Stimulated activated CD4-positive, alpha-beta T cell treated with anti-CD3 and anti-CD28 coated beads, Interleukin-1b, Interleukin-23, amount 100 ng/mL, for 4 hours (primary cell): ENCODE results near the gene MAP7D2.

ENCODE experiments used
- DNase-seq, 2 donors: peaks; one replicate each; pipeline ENCODE4 v3.0.0-alpha.2; 2020; ENCODE audit warnings: low read depth in 2 of 2

Gene MAP7D2

DNA sequence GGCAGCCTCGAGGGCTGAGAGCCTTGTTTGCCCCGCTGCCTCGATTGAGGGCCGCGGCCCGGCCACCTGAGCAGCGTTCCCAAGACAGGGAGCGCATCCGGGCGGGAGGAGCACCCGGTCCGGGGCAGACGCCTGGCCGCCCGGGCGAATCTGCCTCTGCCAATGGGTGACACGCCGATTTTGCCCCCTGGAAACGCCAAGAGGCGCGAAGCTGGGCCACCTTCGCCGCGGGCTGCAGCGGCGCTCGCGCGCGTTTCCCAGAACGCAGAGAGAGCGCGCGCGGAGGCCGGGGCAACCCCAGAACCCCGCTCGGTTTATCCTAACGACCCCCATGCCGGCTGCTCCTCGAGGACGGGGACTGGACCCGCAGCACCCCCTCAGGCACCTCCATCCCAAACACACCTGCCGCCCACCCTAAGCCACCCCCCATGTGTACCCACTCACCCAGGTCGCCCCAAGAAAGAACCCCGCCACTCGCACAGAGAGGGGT, 575 bp downstream of the MAP7D2 start:
- no peak for DNase-seq

DNA sequence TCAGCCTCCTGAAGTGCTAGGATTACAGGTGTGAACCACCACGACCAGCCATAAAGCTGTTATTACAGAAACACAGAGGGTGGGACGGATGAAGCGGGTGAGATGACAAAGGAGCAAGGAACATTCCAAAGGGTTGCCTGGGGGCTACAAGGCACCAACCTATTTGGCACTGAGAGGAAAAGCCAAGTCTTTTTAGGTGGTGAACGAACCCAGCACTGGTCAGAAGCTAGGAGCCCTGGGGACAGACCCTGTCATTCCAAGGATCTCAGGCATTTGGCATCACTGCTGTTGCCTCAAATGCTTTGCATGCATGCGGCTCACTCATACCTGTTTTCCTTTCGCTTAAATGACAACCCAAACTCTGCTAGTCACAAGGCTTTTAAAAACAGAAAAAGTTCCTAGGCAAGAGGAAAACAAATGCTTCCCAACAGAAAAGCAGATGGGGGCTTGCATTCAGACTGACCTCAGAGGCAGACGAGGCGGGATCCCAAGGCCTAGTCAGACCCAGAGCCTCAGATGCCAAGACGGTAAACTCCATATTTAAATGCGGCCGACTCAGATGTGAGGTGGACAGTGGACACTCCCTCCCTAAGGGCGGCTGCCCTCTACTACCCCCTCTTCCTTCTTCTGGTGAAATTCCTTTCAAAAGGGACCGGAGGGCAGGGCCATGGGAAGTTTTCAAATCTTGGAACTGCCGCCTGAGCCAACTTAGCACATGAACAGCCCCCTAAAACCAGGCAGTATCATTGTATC, 4.5 kb downstream of the MAP7D2 start:
- no peak for DNase-seq

DNA sequence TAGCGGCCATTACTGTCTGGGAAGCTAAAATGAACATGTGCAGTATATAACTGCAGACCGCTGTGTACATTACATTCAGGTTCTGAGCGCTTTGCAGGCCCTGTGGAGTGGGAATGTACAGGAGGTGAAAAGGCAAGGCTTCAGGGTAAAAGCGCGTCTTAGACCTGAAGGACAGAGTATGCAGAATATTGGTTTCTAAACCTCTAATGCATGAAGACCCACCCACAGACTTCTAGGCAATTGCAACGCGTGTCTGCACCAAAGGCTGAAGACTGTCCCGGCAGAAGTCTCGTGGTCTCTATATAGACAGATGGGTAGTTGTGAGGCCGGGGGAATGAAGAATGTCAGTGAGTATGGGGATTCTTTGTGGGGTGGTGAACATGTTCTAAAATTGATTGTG, 5.4 kb downstream of the MAP7D2 start:
- DNase-seq, result no peak

DNA sequence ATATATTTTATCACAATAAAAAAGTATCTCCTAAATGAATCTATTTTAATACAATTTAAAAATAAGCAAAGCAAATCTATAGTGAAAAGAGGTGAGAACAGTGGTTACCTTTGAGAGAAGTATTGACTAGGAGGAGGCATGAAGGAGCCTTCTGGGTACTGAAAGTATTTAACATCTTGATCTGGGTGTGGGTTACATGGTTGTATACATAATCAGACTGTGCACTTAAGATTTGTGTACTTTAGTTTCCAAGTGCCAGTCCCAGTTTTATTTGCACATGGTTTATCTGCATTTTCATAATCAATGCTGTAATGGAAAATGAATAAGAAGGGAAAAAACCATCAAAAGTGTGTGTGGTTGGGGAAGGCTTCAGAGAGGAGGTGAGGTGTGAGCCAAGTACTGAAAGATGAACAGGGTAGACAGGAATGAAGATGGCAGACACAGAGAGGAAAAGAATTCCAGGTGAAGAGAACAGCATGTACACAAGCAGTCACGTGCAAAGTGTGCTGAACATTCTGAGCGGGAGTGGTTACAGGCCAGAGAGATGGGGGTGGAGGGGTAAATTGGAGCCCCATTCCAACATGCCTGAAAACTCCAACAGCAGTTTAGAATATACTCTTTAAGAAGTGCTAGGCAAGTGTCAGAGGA, 14.6 kb downstream of the MAP7D2 start:
- no peak for DNase-seq

DNA sequence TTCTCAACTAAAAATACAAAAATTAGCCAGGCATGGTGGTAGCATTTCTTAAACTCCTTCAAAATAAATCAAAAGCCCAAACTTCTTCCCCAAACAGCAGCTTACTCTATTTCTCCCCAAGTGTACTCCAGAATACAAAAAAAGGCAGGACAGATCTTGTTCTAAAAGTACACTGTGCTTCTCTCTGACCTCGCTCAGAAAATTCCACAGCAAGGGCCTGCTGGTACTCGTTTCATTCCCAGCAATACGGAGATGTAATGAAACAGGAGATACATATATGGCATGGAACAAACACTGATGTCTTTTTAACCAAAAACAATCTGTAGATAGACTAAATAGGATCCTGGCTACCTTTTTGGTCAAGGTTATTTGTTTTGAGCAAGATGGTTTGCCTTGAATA, 25.2 kb downstream of the MAP7D2 start:
- no peak for DNase-seq

DNA sequence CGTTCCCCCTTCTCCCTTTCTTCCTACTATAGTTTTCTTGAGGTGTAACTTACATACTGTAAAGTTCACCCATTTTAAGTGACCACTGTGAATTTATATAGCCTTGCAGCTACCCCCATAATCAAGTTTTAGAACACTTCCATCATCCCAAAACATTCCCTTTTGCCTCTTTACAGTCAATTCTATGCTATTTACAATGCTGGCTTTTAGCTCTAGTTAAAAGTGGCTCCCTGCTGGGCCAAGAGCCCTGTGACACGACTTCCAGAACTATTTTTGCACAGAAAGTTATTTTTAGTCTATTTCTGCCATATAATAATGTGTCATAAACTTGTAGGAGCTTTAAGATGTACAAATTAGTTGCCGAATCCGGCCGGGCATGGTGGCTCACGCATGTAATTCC, 26.9 kb downstream of the MAP7D2 start:
- no peak for DNase-seq

DNA sequence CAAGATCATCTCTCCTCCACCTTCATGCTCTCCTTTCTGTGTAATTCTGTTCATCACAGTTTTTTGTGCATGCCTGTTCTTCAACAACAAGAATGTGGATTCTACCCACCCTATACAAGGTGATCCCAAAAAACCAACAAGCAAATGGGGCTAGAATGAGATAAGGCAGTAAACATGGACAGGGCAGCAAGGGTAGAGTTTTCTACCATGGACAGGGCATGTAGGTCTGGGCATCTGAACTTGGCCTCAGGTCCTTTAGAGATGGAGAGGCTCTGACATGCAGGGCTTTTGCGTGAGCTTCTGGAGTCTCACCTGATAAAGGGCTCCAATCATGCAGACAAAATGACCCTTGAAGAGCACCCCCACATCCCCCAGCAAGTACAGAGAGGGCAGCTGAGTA, 36.4 kb downstream of the MAP7D2 start:
- no peak for DNase-seq

DNA sequence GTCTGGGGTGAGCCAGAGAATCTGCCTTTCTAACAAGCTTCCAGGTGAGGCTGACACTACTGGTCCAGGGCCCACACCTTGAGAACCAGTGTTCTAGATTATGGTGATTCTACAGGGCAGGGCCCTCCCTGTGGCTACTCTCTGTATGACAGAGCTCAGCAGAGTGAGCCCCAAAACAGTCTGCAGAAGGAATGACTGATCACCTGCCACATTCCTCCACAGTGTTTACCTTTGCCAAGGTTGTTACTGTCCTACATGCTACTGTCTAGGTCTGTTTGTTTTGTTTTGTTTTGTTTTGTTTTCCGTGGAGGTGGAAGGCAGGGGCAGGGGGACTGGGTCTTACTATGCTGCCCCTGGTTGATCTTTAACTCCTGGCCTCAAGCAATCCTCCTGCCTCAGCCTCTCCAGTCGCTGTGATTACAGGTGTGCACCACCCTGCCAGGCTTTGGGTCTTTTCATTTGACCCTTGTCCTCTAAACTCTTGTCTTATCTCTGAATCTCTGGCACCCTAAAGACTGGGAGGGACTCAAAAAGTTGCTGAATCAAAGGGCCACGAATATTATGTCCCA, 45.1 kb downstream of the MAP7D2 start:
- DNase-seq, result no peak

DNA sequence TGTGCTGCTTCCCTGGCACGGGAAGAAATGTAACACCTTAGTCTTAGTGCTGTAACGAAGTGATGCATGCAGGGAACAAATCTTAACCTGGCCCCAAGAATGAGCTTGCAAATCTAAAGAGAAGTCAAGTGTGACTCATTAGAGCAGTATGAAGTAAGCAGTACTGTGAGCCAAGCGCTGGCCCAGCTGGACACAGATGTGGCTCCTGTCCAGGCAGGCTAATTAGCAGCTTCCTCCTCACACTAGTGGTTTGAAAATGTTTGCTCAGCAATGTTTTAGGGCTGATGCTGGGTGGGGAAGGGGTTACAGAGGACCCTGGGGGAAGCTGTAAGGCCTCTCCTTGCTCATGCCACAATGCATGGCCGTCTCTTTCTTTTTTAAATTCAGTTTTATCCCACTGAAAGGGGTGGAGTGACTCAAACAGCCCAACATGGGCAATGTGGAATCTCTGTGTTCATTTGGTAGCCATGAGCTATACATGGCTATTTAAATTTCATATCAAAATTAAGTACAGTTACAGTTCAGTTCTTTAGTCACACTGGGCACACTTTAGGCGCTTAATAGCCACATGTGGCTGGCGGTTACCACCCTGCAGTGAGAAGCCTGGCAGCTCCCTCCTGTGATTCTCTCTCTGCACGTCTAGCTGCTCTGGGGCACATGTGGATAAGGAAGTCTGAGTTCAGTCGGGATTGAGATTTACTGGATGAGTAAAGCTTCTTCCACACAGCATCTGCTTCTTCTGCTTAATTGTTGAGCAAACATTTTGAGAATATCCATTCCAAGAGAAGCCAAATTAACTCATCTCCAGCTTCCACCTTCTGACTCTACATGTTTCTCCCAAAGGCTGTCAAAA, 48.8 kb downstream of the MAP7D2 start:
- DNase-seq, result no peak

DNA sequence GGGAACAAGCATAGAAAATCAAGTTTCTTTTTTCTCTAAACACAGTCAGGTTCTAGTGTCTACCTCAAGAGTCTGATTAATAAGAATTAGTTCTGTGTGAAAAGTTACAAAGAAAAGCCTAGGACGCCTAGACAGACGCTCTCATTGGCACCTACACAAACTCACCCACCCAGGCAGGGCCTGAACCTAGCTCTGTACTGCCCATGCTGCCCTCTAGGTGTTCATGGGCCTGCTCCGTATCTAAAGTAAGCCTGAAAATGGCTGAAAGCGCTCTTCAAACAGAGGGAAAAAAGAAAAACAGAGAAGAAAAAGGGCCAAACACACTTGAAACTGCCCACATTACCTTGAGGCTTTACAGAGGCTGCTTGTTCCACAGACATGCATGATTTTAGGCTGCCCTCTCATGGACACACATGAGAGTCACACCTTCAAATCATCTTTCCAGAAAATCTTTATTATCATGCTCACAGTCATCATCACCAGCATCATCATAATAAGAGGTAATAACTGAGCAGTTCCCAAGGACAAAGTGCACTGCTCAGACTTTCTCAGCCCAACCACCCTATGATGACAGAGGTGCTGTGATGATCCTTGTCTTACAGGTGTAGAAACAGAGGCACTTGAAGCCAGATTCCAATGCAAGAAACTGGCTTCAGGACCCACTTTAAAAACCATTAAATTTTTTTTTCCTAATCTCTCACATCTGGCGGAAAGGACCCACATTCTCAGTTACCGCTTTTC, 49.6 kb downstream of the MAP7D2 start:
- DNase-seq, result peak in 1 of 2 donors; percentile 1

DNA sequence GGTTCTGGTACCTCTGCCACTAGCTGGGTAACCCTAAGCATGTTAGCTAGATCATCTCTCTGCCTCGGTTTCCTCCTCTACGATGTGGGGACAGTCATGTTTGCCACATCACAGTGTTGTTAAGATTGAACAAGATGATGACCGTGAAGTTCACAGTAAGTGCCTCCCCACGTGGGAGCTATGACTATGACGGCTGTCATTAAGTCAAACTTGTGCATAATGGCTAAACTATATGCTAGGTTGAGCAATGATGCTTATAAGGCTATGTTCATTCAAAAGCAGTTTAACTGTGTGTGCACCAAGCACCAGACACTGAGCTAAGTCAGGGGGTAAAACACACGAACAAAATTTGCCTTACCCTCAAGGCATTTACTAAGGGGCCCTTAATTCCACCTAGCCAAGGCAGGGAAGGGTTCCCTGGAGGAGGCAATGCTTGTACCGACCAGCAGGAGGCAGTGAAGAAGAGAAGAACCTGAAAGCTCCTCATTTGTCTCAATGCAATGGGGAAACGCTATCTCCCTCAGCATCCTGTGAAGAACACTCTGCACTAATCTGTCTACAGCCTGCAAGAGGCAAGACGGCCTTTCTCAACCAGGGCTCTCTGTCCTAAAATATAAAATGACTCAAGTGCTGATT, 52.9 kb downstream of the MAP7D2 start:
- DNase-seq, result no peak

DNA sequence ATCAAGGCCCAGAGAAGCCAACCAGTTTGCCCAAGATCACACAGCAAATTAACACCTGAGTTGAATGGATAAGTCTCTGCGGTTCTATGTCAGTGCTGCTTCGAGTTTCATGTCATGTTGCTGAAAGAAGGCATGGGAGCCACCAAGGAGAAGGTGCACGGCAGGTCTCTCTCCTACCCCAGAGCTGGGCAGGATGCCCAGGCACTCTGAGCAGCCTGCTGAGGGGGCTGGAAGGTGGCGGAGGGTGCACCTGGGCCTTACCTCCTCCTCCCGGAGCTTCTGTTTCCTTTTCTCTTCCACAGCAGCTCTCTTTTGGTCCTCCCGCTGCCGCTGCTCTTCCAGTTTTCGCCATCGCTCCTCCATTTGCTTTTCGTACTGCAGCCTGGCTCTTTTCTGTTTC, 53.6 kb downstream of the MAP7D2 start:
- DNase-seq, result no peak

DNA sequence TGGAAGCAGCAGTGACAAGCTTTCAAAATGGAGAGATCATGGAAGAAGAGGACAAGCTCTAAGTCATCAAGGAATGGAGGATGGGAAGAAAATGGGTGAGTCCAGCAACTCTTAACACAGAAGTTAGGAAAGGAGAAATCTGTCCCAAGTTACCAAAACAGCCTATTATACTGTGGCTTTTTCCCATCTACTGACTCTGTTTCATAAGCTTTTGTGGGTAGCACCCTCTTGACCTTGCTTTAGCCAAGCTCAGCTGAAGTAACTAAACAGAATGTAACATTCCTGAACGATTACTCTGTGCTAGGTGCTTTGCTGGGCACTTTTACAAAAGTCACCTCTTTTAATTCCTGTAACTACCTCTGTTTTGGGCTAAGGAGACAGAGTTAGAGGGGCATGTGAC, 54.9 kb downstream of the MAP7D2 start:
- no peak for DNase-seq

DNA sequence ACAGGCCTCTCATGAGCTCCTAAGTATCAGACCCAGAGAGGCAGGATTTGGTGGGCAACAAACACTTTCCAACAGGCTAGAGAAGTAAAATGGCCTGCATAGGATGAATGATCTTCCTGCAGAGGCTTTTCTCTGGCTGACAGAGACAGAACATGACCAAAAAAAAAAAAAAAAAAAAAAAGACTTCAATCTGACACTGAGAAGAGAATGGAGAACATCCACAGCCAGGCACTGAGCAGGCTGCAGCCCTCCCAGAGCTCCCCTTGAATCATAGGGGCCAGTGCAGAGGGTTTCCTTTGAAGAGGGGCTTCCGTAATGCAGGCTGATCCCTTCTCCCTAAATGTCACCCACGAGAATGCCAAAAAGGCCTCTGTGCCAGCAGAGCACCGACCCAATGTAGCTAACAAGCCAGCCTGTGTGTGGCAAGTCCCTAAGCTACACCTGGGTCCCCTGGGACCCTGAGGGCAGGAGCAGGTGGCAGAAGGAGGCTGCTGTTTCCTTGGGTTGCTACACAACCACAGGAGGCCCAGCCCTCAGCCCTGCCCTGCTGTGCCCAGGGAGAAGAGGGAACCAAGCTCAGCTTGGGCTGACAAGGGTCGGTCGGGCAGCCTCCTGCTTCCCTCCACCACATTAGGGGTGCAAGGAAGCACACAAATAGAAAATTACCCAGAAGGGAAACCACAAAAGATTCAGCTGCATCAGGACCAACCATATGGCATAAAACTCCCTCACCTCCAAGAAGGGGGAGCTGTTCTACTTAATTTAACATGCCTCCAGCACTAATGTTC, 55.6 kb downstream of the MAP7D2 start:
- no peak for DNase-seq

DNA sequence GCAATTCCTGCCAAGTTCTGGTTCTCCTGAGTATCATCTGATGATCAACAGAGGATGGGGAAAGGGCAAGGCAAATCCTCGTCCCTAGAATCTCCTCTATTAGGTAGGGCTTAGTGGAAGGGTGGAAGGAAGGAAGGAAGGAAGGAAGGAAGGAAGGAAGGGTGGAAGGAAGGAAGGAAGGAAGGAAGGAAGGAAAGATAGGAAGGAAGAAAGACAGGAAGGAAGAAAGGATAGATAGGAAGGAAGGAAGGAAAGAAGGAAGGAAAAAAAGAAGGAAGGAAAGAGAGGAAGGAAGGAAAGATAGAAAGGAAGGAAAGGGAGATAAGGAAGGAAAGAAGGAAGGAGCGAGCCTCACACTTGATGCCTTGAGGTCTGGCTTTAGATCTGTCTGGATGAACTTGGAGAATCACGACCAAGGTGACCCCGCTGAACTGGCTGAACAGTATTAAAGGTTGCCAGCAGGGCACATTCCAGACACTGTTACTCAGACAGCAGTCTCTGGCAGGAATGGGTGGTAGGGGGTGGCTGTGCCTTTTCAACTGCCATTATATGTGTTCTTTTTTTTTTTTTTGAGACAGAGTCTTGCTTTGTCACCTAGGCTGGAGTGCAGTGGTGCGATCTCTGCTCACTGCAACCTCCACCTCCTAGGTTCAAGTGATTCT, 57.1 kb downstream of the MAP7D2 start:
- DNase-seq, result no peak

DNA sequence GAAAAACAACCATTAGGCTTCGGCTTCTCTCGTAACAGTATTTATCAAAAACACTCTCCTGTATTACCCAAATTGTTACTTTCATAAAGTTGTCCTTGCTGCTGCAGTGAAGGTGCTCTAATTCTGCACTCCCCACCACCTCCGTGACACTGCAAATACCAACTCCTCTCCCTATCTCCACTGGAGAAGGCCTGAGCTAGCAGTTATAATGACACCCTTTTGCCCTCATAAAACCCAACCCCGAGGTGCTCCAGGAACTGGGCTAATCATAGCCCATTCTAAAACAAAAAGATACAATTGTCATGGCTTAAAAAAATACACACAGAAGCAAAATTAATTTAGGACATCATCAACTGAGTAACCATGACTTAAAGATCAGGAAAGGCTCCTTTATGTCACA, 59.2 kb downstream of the MAP7D2 start:
- DNase-seq, result no peak

DNA sequence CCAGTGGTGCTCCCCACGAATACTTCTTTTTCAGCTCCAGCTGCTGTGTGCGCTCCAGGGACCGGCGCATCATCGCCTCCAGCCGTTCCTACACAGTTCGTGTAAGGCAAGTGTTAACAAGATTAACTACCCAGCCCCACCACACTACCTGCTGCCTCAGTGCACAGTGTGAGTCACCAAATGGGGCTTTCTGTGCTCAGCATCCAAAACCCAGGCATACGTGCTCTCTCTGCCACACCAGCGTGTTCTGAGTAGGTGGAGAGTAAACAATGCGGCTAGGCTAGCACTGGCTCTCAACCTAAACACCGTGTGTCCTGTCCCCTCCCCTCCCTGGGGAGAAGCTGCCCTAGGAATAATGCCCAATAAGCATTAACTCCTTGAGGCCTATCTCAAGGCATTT, 60.0 kb downstream of the MAP7D2 start:
- DNase-seq, result no peak

DNA sequence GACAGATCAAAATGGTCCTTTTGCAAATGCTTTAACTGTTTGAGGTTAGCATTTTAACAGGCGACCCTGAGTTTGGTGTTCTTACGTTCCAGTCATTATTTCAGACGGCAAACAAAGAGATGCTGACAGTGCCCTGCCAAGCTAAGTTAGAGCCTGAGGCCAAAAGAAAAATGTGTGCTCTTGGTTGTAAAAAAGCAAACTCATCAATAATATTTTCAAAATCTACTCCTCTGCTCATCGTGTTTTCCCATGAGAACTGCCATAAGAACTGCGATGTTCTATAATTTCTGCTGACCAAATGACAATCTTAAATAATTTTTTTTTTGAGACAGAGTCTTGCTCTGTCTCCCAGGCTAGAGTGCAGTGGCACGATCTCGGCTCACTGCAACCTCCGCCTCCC, 63.2 kb downstream of the MAP7D2 start:
- no peak for DNase-seq

DNA sequence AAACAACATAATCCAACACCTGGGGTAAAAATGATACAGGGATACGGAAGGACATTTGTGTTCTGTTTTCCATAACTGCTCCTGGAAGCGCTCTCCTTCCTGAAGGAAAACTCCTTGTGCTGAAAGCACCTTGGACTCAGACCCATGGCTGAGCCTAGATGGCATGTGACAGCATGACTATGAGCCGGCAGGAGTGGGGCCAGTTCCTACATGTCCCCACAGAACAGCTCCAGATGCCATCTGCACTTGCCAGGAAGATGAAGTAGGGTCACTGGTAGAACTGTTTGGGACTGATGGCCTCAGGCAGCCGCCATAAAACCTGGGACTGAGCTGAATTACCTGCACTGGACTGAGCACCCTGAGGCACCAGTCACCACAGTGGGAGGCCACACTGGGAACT, 69.8 kb downstream of the MAP7D2 start:
- DNase-seq, result no peak

DNA sequence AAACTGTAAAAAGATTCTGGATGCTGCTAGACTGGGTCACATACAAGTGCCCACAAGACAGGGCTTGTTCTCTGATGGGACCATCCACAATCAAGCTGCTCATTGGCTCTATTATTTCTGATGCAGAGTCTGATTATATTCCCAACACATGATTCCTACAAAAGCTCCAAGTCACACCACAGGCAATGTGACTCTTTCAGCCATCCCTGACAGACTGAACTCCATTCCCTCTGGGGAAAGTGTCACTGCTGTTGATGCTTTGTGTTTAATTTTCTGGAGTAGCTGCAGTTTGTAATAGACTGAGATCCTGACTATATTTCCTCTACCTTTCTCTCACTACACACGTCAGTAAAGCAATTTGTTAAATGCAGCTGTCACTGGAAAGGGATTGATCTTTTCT, 70.5 kb downstream of the MAP7D2 start:
- no peak for DNase-seq
